K562 (cell line): ENCODE measurements around the gene C10orf105. TPM values are rescaled to one million over a fixed set of nuclear protein-coding genes. Genes with fewer than 3 reads are reported as not detected.

Experiments used
- CHD7 ChIP-seq: fragments of 200-600 bp; sonication (generic); IDR thresholded peaks from one replicate; pipeline ENCODE4 v1.6.1; 2012; ENCODE audit warnings: mild to moderate bottlenecking, low read depth, low read length, inconsistent platforms
- polyA plus RNA-seq, 8 experiments: library from polyadenylated mRNA; depleted of rRNA in 4 of 8; stranded (reverse) in 5 of 8; unstranded in 3 of 8; fragments of >200 nt; fragmentation: Nextera tagmentation in 2 of 8; fragmentation: Illumina TruSeq in 1 of 8; extraction: Ambion mirVana in 2 of 8; extraction: Trizol in 1 of 8; gene quantifications; 2 replicates each; pipeline versions ENCODE4 v1.2.1 to v1.2.3, GENCODE V29; 2011 to 2014; ENCODE audit warnings: inconsistent platforms in 1 of 8, missing spikeins in 1 of 8
- total RNA-seq, 7 experiments: library from RNA; depleted of rRNA in 6 of 7; stranded (reverse); fragments of >200 nt in 6 of 7; fragmentation: Illumina TruSeq in 2 of 7; extraction: Trizol in 2 of 7; gene quantifications; 2 replicates each; pipeline versions ENCODE4 v1.2.1 to v1.2.3, GENCODE V29; 2011 to 2021; ENCODE audit warnings: low replicate concordance in 1 of 7

The C10orf105 gene
- total and polyA plus RNA-seq, 9 of the 15 experiments (the other 6 are each of a cell fraction or from before 2014, with no cell fraction given): 0.03 to 0.25 (median 0.04) TPM; not detected in 3

DNA sequence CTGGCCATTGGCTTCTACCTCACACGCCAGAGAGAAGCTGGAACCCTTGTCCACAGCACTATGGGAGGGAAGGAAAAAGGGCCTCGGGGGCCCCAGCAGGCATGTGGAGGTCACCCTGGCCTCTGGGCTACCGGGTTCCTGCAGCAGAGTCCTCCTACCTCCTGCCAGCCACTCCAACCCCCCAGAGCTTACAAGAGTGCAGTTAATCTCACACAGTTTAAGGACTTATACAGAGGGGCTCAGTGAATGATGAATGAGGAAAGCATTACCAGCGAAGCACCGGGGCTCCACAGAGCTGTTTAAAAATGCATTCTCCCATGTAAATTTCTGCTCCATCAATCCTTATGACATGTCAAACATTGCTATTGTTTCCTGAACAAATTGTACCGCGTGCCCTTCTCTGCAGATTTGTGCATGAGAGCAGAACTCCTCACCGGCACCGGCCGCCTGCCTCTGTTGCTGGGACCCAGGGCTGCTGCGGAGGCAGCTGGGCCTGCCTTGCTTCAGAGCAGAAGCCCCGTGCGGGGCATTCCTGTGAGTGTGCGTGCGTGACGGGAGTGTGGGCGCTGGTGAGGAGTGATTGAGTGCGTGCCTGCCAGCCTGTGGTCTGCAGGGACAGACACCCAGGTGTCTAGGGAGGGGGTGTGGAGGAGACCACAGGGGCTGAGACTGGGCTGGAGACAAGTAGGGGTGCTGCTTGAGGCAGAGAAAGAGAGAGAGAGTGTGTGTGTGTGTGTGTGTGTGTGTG, 52.8 kb downstream of the C10orf105 start (continued):
- no peak for TF ChIP-seq CHD7
